ENCODE data around the gene PDCL3.

The PDCL3 gene

GRCh38 chr2:100611079-100612029 lies 48.6 kb downstream of the PDCL3 start:
- no peak for DNase-seq (ENCODE audit: low read depth)

- no peak for DNase-seq (ENCODE audit: low read depth)
These were observed 49.7 kb downstream of the PDCL3 start for GRCh38 chr2:100612388-100613000.

DNA sequence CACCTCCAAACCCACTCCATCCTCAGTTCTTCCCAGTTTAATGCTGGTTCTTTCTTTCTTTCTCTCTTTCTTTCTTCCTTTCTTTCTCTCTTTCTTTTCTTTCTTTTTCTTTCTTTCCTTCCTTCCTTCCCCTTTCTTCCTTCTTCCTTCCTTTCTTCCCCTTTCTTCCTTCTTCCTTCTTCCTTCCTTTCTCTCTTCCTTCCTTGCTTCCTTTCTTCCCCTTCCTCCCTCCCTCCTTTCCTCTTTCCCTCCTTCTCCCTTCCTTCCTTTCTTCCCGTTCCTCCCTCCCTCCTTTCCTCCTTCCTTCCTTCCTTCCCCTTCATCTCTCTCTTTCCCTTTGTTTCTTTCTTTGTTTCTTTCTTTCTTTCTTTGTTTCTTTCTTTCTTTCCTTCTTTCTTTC lies 50.9 kb downstream of the PDCL3 start:
- no peak for DNase-seq (ENCODE audit: low read depth)

GRCh38 chr2:100614455-100615000 lies 51.7 kb downstream of the PDCL3 start:
- no peak for DNase-seq (ENCODE audit: low read depth)

- DNase-seq (ENCODE audit: low read depth), result no peak
These were observed 52.7 kb downstream of the PDCL3 start for GRCh38 chr2:100615471-100615870.

DNA sequence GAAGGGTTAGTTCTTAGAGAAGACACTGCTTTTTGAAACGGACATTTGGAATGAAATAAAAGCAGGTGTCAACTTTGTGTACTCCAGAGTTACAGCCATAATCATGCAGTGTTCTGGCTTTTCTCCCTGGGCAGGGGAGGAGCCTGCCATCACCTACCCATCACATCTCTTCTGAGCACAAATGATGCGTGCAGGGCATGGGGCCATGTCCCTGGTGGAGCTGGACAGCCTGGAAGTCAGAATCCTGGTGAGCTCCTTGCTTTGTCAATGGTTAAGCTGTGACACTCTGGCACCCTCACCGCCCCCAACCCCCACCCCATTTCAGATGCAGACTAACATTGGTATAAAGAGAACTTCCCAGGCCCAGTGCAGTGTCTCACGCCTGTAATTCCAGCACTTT lies 53.1 kb downstream of the PDCL3 start:
- DNase-seq (ENCODE audit: low read depth), result no peak

DNA sequence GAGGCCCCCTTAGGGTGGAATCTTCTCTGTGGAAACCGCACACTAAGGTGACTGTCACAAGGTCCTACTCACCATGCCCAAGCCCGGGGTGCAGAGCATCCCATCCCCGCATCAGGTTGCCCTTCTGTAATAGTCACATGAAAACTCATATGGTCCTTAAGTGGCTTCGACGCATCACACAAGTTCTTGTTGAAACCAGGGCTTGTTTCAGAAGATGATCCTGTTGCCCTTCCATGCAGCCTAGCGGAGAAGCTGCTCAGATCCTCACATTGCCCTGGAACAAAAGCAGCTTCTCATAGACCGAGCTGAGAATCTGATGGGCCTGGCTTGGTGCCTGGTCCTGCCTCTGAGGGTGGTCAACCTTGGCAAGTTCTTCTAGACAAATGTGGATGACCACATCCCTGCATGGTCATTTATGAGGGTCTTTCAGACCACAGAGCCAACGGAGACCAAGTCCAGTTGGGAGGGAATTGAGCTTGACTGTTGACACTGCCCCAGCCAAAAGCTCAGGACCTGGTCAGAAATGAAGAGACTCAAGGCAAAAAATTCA lies 54.1 kb downstream of the PDCL3 start:
- no peak for DNase-seq (ENCODE audit: low read depth)

- DNase-seq (ENCODE audit: low read depth), result no peak
These were observed 57.2 kb downstream of the PDCL3 start for GRCh38 chr2:100619951-100620350.

- DNase-seq (ENCODE audit: low read depth), result no peak
These were observed 57.7 kb downstream of the PDCL3 start for GRCh38 chr2:100620481-100620880.

DNA sequence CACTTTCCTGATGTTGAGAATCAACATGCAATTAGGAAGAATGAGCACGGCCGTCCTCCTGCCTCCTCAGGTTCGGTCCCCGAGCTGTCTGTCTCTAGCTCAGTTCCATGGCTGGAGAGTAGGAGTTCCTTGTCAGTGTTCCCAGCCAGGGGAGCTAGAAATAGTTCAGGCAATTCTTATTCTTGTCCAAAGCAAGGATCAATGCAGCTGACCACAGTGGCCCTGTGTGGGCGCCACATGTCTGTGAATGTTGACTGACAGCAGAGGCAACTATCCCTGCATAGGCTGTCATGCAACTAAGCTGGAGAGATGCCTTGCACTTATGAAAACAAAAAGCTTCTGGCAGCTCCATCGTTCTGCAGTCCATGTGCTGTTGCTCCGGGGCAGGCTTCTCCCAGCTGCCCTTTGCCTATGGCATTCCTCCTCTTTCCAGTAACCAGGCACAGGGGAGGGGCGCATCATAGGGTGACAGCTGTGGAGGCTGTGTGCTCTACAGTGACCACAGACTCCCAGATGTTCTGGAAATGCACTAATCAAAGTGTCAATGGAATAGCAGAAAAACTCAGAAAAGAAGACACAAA lies 58.7 kb downstream of the PDCL3 start:
- DNase-seq (ENCODE audit: low read depth), result no peak

GRCh38 chr2:100623033-100623715 lies 60.4 kb downstream of the PDCL3 start:
- DNase-seq (ENCODE audit: low read depth), result no peak

DNA sequence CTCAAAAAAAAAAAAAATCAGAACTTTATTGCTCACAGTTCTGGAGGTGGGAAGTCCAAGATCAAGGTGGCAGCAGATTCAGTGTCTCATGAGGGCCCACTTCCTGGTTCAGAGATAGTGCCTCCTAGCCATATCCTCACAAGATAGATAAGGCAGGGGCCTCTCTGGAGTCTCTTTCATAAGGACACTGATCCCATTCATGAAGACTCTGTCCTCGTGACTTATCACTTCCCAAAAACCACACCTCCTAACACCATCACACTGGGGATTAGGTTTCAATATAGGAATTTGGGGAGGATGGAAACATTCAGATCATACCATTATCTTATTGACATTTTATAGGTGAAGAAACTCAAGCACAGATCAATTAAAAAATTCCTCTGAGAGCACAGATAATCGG lies 61.1 kb downstream of the PDCL3 start:
- no peak for DNase-seq (ENCODE audit: low read depth)

GRCh38 chr2:100624536-100624935 lies 61.7 kb downstream of the PDCL3 start:
- DNase-seq (ENCODE audit: low read depth), result no peak

DNA sequence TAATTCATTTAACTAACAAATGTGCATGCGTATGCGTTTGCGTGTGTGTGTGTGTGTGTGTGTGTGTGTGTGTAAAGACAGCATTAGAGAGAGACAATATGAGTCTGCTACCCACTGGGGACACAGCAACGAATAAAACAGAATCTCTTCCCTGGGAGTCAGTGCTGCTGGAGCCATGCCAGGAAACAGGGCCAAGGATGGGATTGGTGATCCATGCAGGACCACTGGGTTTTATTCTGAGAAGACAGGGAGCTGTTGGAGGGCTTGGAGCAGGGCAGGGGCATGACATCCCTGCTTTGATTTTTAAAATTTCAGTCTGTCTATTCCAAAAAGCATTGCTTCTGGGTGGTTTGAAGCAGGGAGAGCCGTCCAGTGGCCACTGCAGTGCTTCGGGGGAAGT lies 62.9 kb downstream of the PDCL3 start:
- DNase-seq (ENCODE audit: low read depth), result no peak

Data from HS-27A (cell line).